ENCODE data around the gene ITGB5.

- no peak for TF ChIP-seq CTCF (IDR thresholded peaks at IDR 0.05; ENCODE audit: extremely low read depth in 1 of 2, insufficient read depth in 1 of 2, low read depth in 1 of 2, low read length in 2 of 2)
- no peak for TF ChIP-seq POLR2A (IDR thresholded peaks at IDR 0.05; ENCODE audit: low read depth, low read length)
- no peak for TF ChIP-seq EZH2 (IDR thresholded peaks at IDR 0.05; ENCODE audit: borderline replicate concordance, low read depth, low read length, severe bottlenecking)
- no peak for TF ChIP-seq GATA2 (IDR thresholded peaks at IDR 0.05; ENCODE audit: insufficient read depth, insufficient read length, low read depth, low read length)
- no peak for TF ChIP-seq POLR2AphosphoS5 (IDR thresholded peaks at IDR 0.05; ENCODE audit: insufficient read depth, low read depth, low read length)
- TF ChIP-seq MYC (IDR thresholded peaks at IDR 0.05; ENCODE audit: low read depth, low read length): no peak
- no peak for TF ChIP-seq MAX (IDR thresholded peaks at IDR 0.05; ENCODE audit: insufficient read depth, insufficient read length)
- no peak for TF ChIP-seq JUN (IDR thresholded peaks at IDR 0.05; ENCODE audit: borderline replicate concordance, insufficient read depth, insufficient read length, low read depth)
- no peak for TF ChIP-seq FOS (IDR thresholded peaks at IDR 0.05; ENCODE audit: borderline replicate concordance, insufficient read depth, low read length)
These were observed 109.2 kb downstream of the ITGB5 start for GRCh38 chr3:124777762-124778470.

Measured in endothelial cell of umbilical vein (primary cell).